Hepatocyte (in vitro differentiated cells): ENCODE measurements around the gene CYP4F12. TPM values are rescaled to one million over a fixed set of nuclear protein-coding genes. Genes with fewer than 3 reads are reported as not detected.
"Not testable (repeated sequence)": the region's sequence is repeated elsewhere in the genome, so short reads cannot be mapped to it uniquely, and the experiment has no call there.

Source experiments
- DNase-seq: peaks from one replicate; pipeline ENCODE4 v3.0.0-alpha.2; 2016; ENCODE audit warnings: low spot score
- H2AFZ ChIP-seq: fragments of 200-600 bp; sonication (generic); 2 replicates; pipeline ENCODE4 v1.6.0; 2016; ENCODE audit warnings: antibody characterized with exemption, mild to moderate bottlenecking
- H3K27ac ChIP-seq: fragments of 200-600 bp; sonication (generic); 2 replicates; pipeline ENCODE4 v1.5.1; 2016; ENCODE audit warnings: mild to moderate bottlenecking
- H3K27me3 ChIP-seq: fragments of 200-600 bp; sonication (generic); 2 replicates; pipeline ENCODE4 v1.6.1; 2016
- H3K36me3 ChIP-seq: fragments of 200-600 bp; sonication (generic); replicated peaks from 2 replicates; pipeline ENCODE4 v1.5.1; 2016; ENCODE audit warnings: low read depth; ENCODE audit not compliant: insufficient read depth
- H3K4me1 ChIP-seq: fragments of 200-600 bp; sonication (generic); 2 replicates; pipeline ENCODE4 v1.5.1; 2016; ENCODE audit warnings: mild to moderate bottlenecking, moderate library complexity; ENCODE audit not compliant: insufficient read depth
- H3K4me2 ChIP-seq: fragments of 200-600 bp; sonication (generic); 2 replicates; pipeline ENCODE4 v1.6.0; 2016
- H3K4me3 ChIP-seq: fragments of 200-600 bp; sonication (generic); 2 replicates; pipeline ENCODE4 v1.5.1; 2016; ENCODE audit warnings: mild to moderate bottlenecking
- H3K79me2 ChIP-seq: fragments of 200-600 bp; sonication (generic); 2 replicates; pipeline ENCODE4 v1.6.0; 2017; ENCODE audit warnings: mild to moderate bottlenecking
- H3K9me2 ChIP-seq: fragments of 200-600 bp; sonication (generic); replicated peaks from 2 replicates; pipeline ENCODE4 v1.6.0; 2017; ENCODE audit warnings: mild to moderate bottlenecking; ENCODE audit not compliant: insufficient read depth
- H3K9me3 ChIP-seq: fragments of 200-600 bp; sonication (generic); 2 replicates; pipeline ENCODE4 v1.5.1; 2016; ENCODE audit warnings: low read depth, mild to moderate bottlenecking
- H4K20me1 ChIP-seq: fragments of 200-600 bp; sonication (generic); 2 replicates; pipeline ENCODE4 v1.6.0; 2016; ENCODE audit warnings: mild to moderate bottlenecking; ENCODE audit not compliant: insufficient read depth, poor library complexity, severe bottlenecking
- CTCF ChIP-seq: fragments of 200-600 bp; sonication (generic); IDR thresholded peaks from 2 replicates; pipeline ENCODE4 v1.5.1; 2016; ENCODE audit warnings: antibody characterized with exemption, mild to moderate bottlenecking; ENCODE audit not compliant: poor library complexity
- EZH2 ChIP-seq: fragments of 200-600 bp; sonication (generic); IDR thresholded peaks from 2 replicates; pipeline ENCODE4 v1.6.1; 2016; ENCODE audit warnings: antibody characterized with exemption, mild to moderate bottlenecking, borderline replicate concordance
- EZH2phosphoT487 ChIP-seq: fragments of 200-600 bp; sonication (generic); IDR thresholded peaks from one replicate; pipeline ENCODE4 v1.6.1; 2018; ENCODE audit warnings: antibody characterized with exemption, mild to moderate bottlenecking, low read depth, moderate library complexity; ENCODE audit not compliant: unreplicated experiment, severe bottlenecking
- WGBS: methylation state at CpG from one replicate; pipeline ENCODE4 v1.1.6; 2016; ENCODE audit warnings: low lambda C conversion rate; ENCODE audit errors: missing lambda C conversion rate; 5-methylcytosine and 5-hydroxymethylcytosine counted together
- polyA plus RNA-seq: library from polyadenylated mRNA; unstranded; fragments of >200 nt; fragmentation: Nextera tagmentation; extraction: Ambion mirVana; gene quantifications from 2 replicates; pipeline ENCODE4 v1.2.1, GENCODE V29; 2016
- total RNA-seq: library from RNA; depleted of rRNA; stranded (reverse); fragments of >200 nt; gene quantifications from 2 replicates; pipeline ENCODE4 v1.2.3, GENCODE V29; 2014

The CYP4F12 gene
- total and polyA plus RNA-seq, 2 experiments from 2014 or later, result 3.1 to 3.8 TPM

GRCh38 chr19:15675560-15675959 lies 2.7 kb downstream of the CYP4F12 start:
- H3K36me3 ChIP-seq, result no peaks in the 10 kb centered on the region
- no peaks in the 10 kb centered on the region for H3K9me2 ChIP-seq
- H4K20me1 ChIP-seq, result no peaks in the 10 kb centered on the region
- WGBS, result 44% methylated on average over 3 of the region's 3 CpGs
- TF ChIP-seq EZH2 (no peak), EZH2phosphoT487 (no peak), CTCF (no peak)
- H2AFZ ChIP-seq, result no peak overlapping the region
- no peak overlapping the region for H3K27ac ChIP-seq
- H3K4me1 ChIP-seq, result no peaks in the 10 kb centered on the region
- H3K4me3 ChIP-seq, result no peak overlapping the region
- no peaks in the 10 kb centered on the region for H3K9me3 ChIP-seq
- H3K79me2 ChIP-seq, result no peaks in the 10 kb centered on the region
- H3K4me2 ChIP-seq, result no peak overlapping the region
- no peak for DNase-seq
- no peaks in the 10 kb centered on the region for H3K27me3 ChIP-seq

- no peaks in the 10 kb centered on the region for H3K9me2 ChIP-seq
- no peaks in the 10 kb centered on the region for H3K36me3 ChIP-seq
- no peaks in the 10 kb centered on the region for H3K27me3 ChIP-seq
- H3K4me1 ChIP-seq, result no peaks in the 10 kb centered on the region
- H3K4me2 ChIP-seq, result no peak overlapping the region
- TF ChIP-seq CTCF, result no peak
- no peak for TF ChIP-seq EZH2
- TF ChIP-seq EZH2phosphoT487, result no peak
- no peaks in the 10 kb centered on the region for H4K20me1 ChIP-seq
- no peak overlapping the region for H3K27ac ChIP-seq
- H3K9me3 ChIP-seq, result no peaks in the 10 kb centered on the region
- no peak overlapping the region for H2AFZ ChIP-seq
- no peak for DNase-seq
- 16% methylated on average over 4 of the region's 4 CpGs for WGBS
- H3K4me3 ChIP-seq, result no peak overlapping the region
- H3K79me2 ChIP-seq, result no peaks in the 10 kb centered on the region
These were observed 6.2 kb downstream of the CYP4F12 start for GRCh38 chr19:15679089-15679488.

GRCh38 chr19:15679865-15680264 lies 7.0 kb downstream of the CYP4F12 start:
- not testable (repeated sequence) for H3K9me2 ChIP-seq, H3K27me3 ChIP-seq, H4K20me1 ChIP-seq, H2AFZ ChIP-seq, H3K27ac ChIP-seq, H3K79me2 ChIP-seq, H3K4me2 ChIP-seq, H3K36me3 ChIP-seq, H3K4me3 ChIP-seq, H3K9me3 ChIP-seq, H3K4me1 ChIP-seq, DNase-seq
- WGBS, result 54% methylated on average over 4 of the region's 4 CpGs

- WGBS, result 39% methylated on average over 8 of the region's 8 CpGs
- Histone ChIP-seq H3K79me2 (no peaks in the 10 kb centered on the region), H3K9me3 (no peaks in the 10 kb centered on the region), H4K20me1 (no peaks in the 10 kb centered on the region), H3K27me3 (no peaks in the 10 kb centered on the region), H2AFZ (no peak overlapping the region), H3K27ac (no peak overlapping the region), H3K36me3 (no peaks in the 10 kb centered on the region), H3K4me1 (no peaks in the 10 kb centered on the region), H3K4me3 (no peak overlapping the region), H3K9me2 (no peaks in the 10 kb centered on the region), H3K4me2 (no peak overlapping the region)
- TF ChIP-seq EZH2 (no peak), EZH2phosphoT487 (no peak), CTCF (no peak)
- no peak for DNase-seq
These were observed 7.8 kb downstream of the CYP4F12 start for GRCh38 chr19:15680478-15681322.
